SJSA1 (cell line): Measurements from ENCODE around the gene JMJD6. TPM values are rescaled to one million over a fixed set of nuclear protein-coding genes. Genes with fewer than 3 reads are reported as not detected.
"Not testable (repeated sequence)": the region's sequence is repeated elsewhere in the genome, so short reads cannot be mapped to it uniquely, and the experiment has no call there.

ENCODE experiments used
- DNase-seq, 2 experiments: peaks; one replicate each; pipeline ENCODE4 v3.0.0-alpha.2; 2015 to 2020; ENCODE audit warnings: low spot score in 2 of 2, low read depth in 1 of 2
- H3K27ac ChIP-seq: fragments of 250-450 bp; sonication (Bioruptor Pico); 2 replicates; pipeline ENCODE4 v1.5.1; 2020; ENCODE audit warnings: mild to moderate bottlenecking, moderate library complexity
- H3K27me3 ChIP-seq: fragments of 250-450 bp; sonication (Bioruptor Pico); replicated peaks from 2 replicates; pipeline ENCODE4 v1.5.1; 2020; ENCODE audit warnings: mild to moderate bottlenecking, moderate library complexity
- H3K36me3 ChIP-seq: fragments of 250-450 bp; sonication (Bioruptor Pico); 2 replicates; pipeline ENCODE4 v1.5.1; 2020; ENCODE audit warnings: mild to moderate bottlenecking
- H3K4me1 ChIP-seq: fragments of 250-450 bp; sonication (Bioruptor Pico); replicated peaks from 2 replicates; pipeline ENCODE4 v1.6.1; 2021; ENCODE audit warnings: mild to moderate bottlenecking
- H3K4me3 ChIP-seq: fragments of 250-450 bp; sonication (Bioruptor Pico); 2 replicates; pipeline ENCODE4 v1.5.1; 2020; ENCODE audit warnings: mild to moderate bottlenecking
- H3K9me3 ChIP-seq: fragments of 250-450 bp; sonication (Bioruptor Pico); replicated peaks from 2 replicates; pipeline ENCODE4 v1.5.1; 2020; ENCODE audit warnings: mild to moderate bottlenecking
- total RNA-seq: library from RNA; depleted of rRNA; stranded (reverse); fragments of >200 nt; shearing (Covaris generic); gene quantifications from 2 replicates; pipeline ENCODE4 v1.2.3, GENCODE V29; 2014; rRNA removed

Gene JMJD6
- total RNA-seq, result 48.4 and 97.4 TPM in 2 replicates

- Histone ChIP-seq H3K4me1 (peaks cover 21% of the 10 kb centered on the region), H3K27me3 (no peaks in the 10 kb centered on the region), H3K36me3 (peaks cover 82% of the 10 kb centered on the region), H3K9me3 (no peaks in the 10 kb centered on the region), H3K27ac (peak within 1 kb of the TSS; percentile 99), H3K4me3 (peak within 1 kb of the TSS; percentile 94)
- peak; percentile 98 to 100 for DNase-seq
Measured at GRCh38 chr17:76726231-76726775, at the start of gene JMJD6. JMJD6 (minus strand) TSS chr17:76726606; CDS start chr17:76726475, 131 bp downstream.

- no peak for DNase-seq
- peaks cover 28% of the 10 kb centered on the region for H3K4me1 ChIP-seq
- H3K36me3 ChIP-seq, result peaks cover 18% of the 10 kb centered on the region; the same call in 1 of the 2 replicates
- H3K4me3 ChIP-seq, result no peak overlapping the region
- H3K9me3 ChIP-seq, result no peaks in the 10 kb centered on the region
- no peak overlapping the region for H3K27ac ChIP-seq
- no peaks in the 10 kb centered on the region for H3K27me3 ChIP-seq
Measured at GRCh38 chr17:76775021-76775600, 48.7 kb upstream of the JMJD6 start.

GRCh38 chr17:76772842-76773525 lies 46.6 kb upstream of the JMJD6 start:
- H3K4me3 ChIP-seq, result peak overlapping the region; percentile 8; the same call in 1 of the 2 replicates
- H3K36me3 ChIP-seq, result peaks cover 10% of the 10 kb centered on the region; the same call in 1 of the 2 replicates
- no peaks in the 10 kb centered on the region for H3K9me3 ChIP-seq
- no peaks in the 10 kb centered on the region for H3K27me3 ChIP-seq
- peak; percentile 86 to 91 for DNase-seq
- H3K4me1 ChIP-seq, result peaks cover 27% of the 10 kb centered on the region
- H3K27ac ChIP-seq, result peak overlapping the region; percentile 56

- Histone ChIP-seq H3K36me3 (peaks cover 18% of the 10 kb centered on the region; the same call in 1 of the 2 replicates), H3K4me1 (peaks cover 7% of the 10 kb centered on the region)
Measured at GRCh38 chr17:76758570-76758969, 32.2 kb upstream of the JMJD6 start.

GRCh38 chr17:76757256-76757655 lies 30.9 kb upstream of the JMJD6 start:
- H3K4me1 ChIP-seq, result 0 out of 2 replicates have a peak, but pooled peaks cover 3% of the 10 kb centered on the region
- H3K4me3 ChIP-seq, result no peak overlapping the region
- H3K27me3 ChIP-seq, result no peaks in the 10 kb centered on the region
- H3K36me3 ChIP-seq, result peaks cover 18% of the 10 kb centered on the region; the same call in 1 of the 2 replicates
- no peaks in the 10 kb centered on the region for H3K9me3 ChIP-seq
- H3K27ac ChIP-seq, result no peak overlapping the region
- no peak for DNase-seq

More at GRCh38 chr17:76758570-76758969, 32.2 kb upstream of the JMJD6 start:
- no peaks in the 10 kb centered on the region for H3K9me3 ChIP-seq
- H3K27ac ChIP-seq, result no peak overlapping the region
- no peaks in the 10 kb centered on the region for H3K27me3 ChIP-seq
- DNase-seq, result no peak
- H3K4me3 ChIP-seq, result no peak overlapping the region

- Histone ChIP-seq H3K4me3 (no peak overlapping the region), H3K9me3 (no peaks in the 10 kb centered on the region), H3K4me1 (0 out of 2 replicates have a peak, but pooled peaks cover 3% of the 10 kb centered on the region), H3K36me3 (peaks cover 18% of the 10 kb centered on the region), H3K27me3 (no peaks in the 10 kb centered on the region), H3K27ac (no peak overlapping the region)
- DNase-seq, result no peak
Measured at GRCh38 chr17:76755285-76755684, 28.9 kb upstream of the JMJD6 start.

- H3K4me3 ChIP-seq, result no peak overlapping the region
- no peaks in the 10 kb centered on the region for H3K9me3 ChIP-seq
- peaks cover 18% of the 10 kb centered on the region for H3K36me3 ChIP-seq
- H3K4me1 ChIP-seq, result 0 out of 2 replicates have a peak, but pooled peaks cover 3% of the 10 kb centered on the region
- no peak overlapping the region for H3K27ac ChIP-seq
- no peak for DNase-seq
- no peaks in the 10 kb centered on the region for H3K27me3 ChIP-seq
Measured at GRCh38 chr17:76753061-76753961, 26.9 kb upstream of the JMJD6 start.

GRCh38 chr17:76752006-76752405 lies 25.6 kb upstream of the JMJD6 start:
- DNase-seq, result no peak
- no peak overlapping the region for H3K27ac ChIP-seq
- no peaks in the 10 kb centered on the region for H3K27me3 ChIP-seq
- H3K4me3 ChIP-seq, result no peak overlapping the region
- H3K9me3 ChIP-seq, result no peaks in the 10 kb centered on the region
- H3K36me3 ChIP-seq, result peaks cover 16% of the 10 kb centered on the region
- 0 out of 2 replicates have a peak, but pooled peaks cover under 1% of the 10 kb centered on the region for H3K4me1 ChIP-seq

GRCh38 chr17:76751416-76751993 lies 25.1 kb upstream of the JMJD6 start:
- H3K9me3 ChIP-seq, result no peaks in the 10 kb centered on the region
- H3K4me1 ChIP-seq, result no peaks in the 10 kb centered on the region
- H3K27ac ChIP-seq, result no peak overlapping the region
- peaks cover 20% of the 10 kb centered on the region for H3K36me3 ChIP-seq
- no peak overlapping the region for H3K4me3 ChIP-seq
- no peak for DNase-seq
- no peaks in the 10 kb centered on the region for H3K27me3 ChIP-seq

- no peak overlapping the region for H3K4me3 ChIP-seq
- H3K27ac ChIP-seq, result no peak overlapping the region
- no peaks in the 10 kb centered on the region for H3K27me3 ChIP-seq
- 0 out of 2 replicates have a peak, but pooled peaks cover 3% of the 10 kb centered on the region for H3K9me3 ChIP-seq
- no peak for DNase-seq
- H3K36me3 ChIP-seq, result peaks cover 32% of the 10 kb centered on the region
- no peaks in the 10 kb centered on the region for H3K4me1 ChIP-seq
Measured at GRCh38 chr17:76748657-76749056, 22.3 kb upstream of the JMJD6 start.

GRCh38 chr17:76747716-76748363 lies 21.4 kb upstream of the JMJD6 start:
- H3K9me3 ChIP-seq, result 0 out of 2 replicates have a peak, but pooled peaks cover 3% of the 10 kb centered on the region
- no peak overlapping the region for H3K4me3 ChIP-seq
- no peak overlapping the region for H3K27ac ChIP-seq
- H3K4me1 ChIP-seq, result no peaks in the 10 kb centered on the region
- peaks cover 35% of the 10 kb centered on the region for H3K36me3 ChIP-seq
- H3K27me3 ChIP-seq, result no peaks in the 10 kb centered on the region
- no peak for DNase-seq

GRCh38 chr17:76745785-76746184 lies 19.4 kb upstream of the JMJD6 start:
- H3K27me3 ChIP-seq, H3K4me1 ChIP-seq, H3K9me3 ChIP-seq, H3K27ac ChIP-seq, DNase-seq, H3K4me3 ChIP-seq: not testable (repeated sequence)
- peaks cover 39% of the 10 kb centered on the region for H3K36me3 ChIP-seq
